Left ventricle myocardium inferior (tissue), 1 donor: Measurements from ENCODE around the gene JARID2. TPM values are rescaled to one million over a fixed set of nuclear protein-coding genes. Genes with fewer than 3 reads are reported as not detected.

Experiments
- DNase-seq: peaks from one replicate; pipeline ENCODE4 v3.0.0-alpha.2; 2020
- H3K27ac ChIP-seq: fragments of 200-600 bp; replicated peaks from 2 replicates; pipeline ENCODE4 v1.8.0; 2021
- H3K27me3 ChIP-seq: fragments of 200-600 bp; 2 replicates; pipeline ENCODE4 v1.8.0; 2021; ENCODE audit warnings: low read depth
- H3K36me3 ChIP-seq: fragments of 200-600 bp; 2 replicates; pipeline ENCODE4 v1.8.0; 2021
- H3K4me1 ChIP-seq: fragments of 200-600 bp; 2 replicates; pipeline ENCODE4 v1.8.0; 2021
- H3K4me3 ChIP-seq: fragments of 200-600 bp; 2 replicates; pipeline ENCODE4 v1.8.0; 2021; ENCODE audit warnings: mild to moderate bottlenecking, moderate library complexity
- H3K9me3 ChIP-seq: fragments of 200-600 bp; replicated peaks from 2 replicates; pipeline ENCODE4 v1.8.0; 2021
- CTCF ChIP-seq: fragments of 200-600 bp; IDR thresholded peaks from 2 replicates; pipeline ENCODE4 v1.8.0; 2021; ENCODE audit warnings: antibody characterized with exemption, mild to moderate bottlenecking, borderline replicate concordance
- intact Hi-C: fragments of 100-400 bp; cut with micrococcal nuclease; formaldehyde crosslinking; loops from one replicate; pipeline ENCODE4 v1.11.0; 2022
- total RNA-seq: library from RNA; stranded (reverse); fragmentation: NEBNext Ultra II Directional; extraction: Animal tissue kit (Norgen Biotek cat#: 25700); gene quantifications from one replicate; pipeline ENCODE4 v1.2.1, GENCODE V29; 2021
- donor health status: DM: no; HTN: yes; CAD: no; lungs with severe emphysema.

Gene JARID2
- total RNA-seq, 1 donor from 2014 or later, result 6.5 TPM

GRCh38 chr6:15516378-15516777, 270.5 kb downstream of the JARID2 start:
- intact Hi-C loops, result no loop called here
- H3K27ac ChIP-seq, result peak overlapping the region; percentile 89

GRCh38 chr6:15516923-15517560, 271.2 kb downstream of the JARID2 start:
- H3K27me3 ChIP-seq, result no peaks in the 10 kb centered on the region
- intact Hi-C loops, result no loop called here
- H3K4me1 ChIP-seq, result peaks cover 58% of the 10 kb centered on the region
- H3K9me3 ChIP-seq, result no peaks in the 10 kb centered on the region
- TF ChIP-seq CTCF, result no peak
- DNase-seq, result no peak
- H3K27ac ChIP-seq, result no peak overlapping the region
- no peak overlapping the region for H3K4me3 ChIP-seq
- peaks cover 87% of the 10 kb centered on the region for H3K36me3 ChIP-seq

More at GRCh38 chr6:15516378-15516777, 270.5 kb downstream of the JARID2 start:
- no peaks in the 10 kb centered on the region for H3K9me3 ChIP-seq
- DNase-seq, result no peak
- no peak overlapping the region for H3K4me3 ChIP-seq
- H3K36me3 ChIP-seq, result peaks cover 84% of the 10 kb centered on the region
- TF ChIP-seq CTCF, result no peak
- H3K4me1 ChIP-seq, result peaks cover 57% of the 10 kb centered on the region
- no peaks in the 10 kb centered on the region for H3K27me3 ChIP-seq

- Histone ChIP-seq H3K27me3 (no peaks in the 10 kb centered on the region), H3K27ac (no peak overlapping the region), H3K4me3 (no peak overlapping the region), H3K36me3 (peaks cover 92% of the 10 kb centered on the region), H3K4me1 (peaks cover 54% of the 10 kb centered on the region), H3K9me3 (no peaks in the 10 kb centered on the region)
- TF ChIP-seq CTCF, result no peak
- DNase-seq, result no peak
- intact Hi-C loops, result no loop called here
These were observed 271.7 kb downstream of the JARID2 start for GRCh38 chr6:15517600-15517999.

- Histone ChIP-seq H3K27ac (no peak overlapping the region), H3K4me1 (peaks cover 51% of the 10 kb centered on the region), H3K27me3 (no peaks in the 10 kb centered on the region), H3K4me3 (no peak overlapping the region), H3K36me3 (peaks cover 91% of the 10 kb centered on the region), H3K9me3 (no peaks in the 10 kb centered on the region)
- intact Hi-C loops, result no loop called here
- no peak for DNase-seq
- TF ChIP-seq CTCF, result no peak
These were observed 272.2 kb downstream of the JARID2 start for GRCh38 chr6:15518057-15518456.

GRCh38 chr6:15518878-15519277, 273.0 kb downstream of the JARID2 start:
- H3K36me3 ChIP-seq, result peaks cover 91% of the 10 kb centered on the region
- no peak for DNase-seq
- no peak for TF ChIP-seq CTCF
- H3K4me1 ChIP-seq, result peaks cover 50% of the 10 kb centered on the region
- H3K4me3 ChIP-seq, result no peak overlapping the region
- no peak overlapping the region for H3K27ac ChIP-seq
- H3K9me3 ChIP-seq, result no peaks in the 10 kb centered on the region
- no peaks in the 10 kb centered on the region for H3K27me3 ChIP-seq
- intact Hi-C loops, result no loop called here
